Lower leg skin (tissue), 4 donors: ENCODE results near the gene WNT6. TPM values are rescaled to one million over a fixed set of nuclear protein-coding genes. Genes with fewer than 3 reads are reported as not detected.

Experiments
- DNase-seq, 2 donors: peaks; one replicate each; pipeline ENCODE4 v3.0.0-alpha.2; 2019; ENCODE audit warnings: low spot score in 2 of 2
- H3K4me3 ChIP-seq: fragments of 200-600 bp; sonication (generic); 2 replicates; pipeline ENCODE4 v1.5.1; 2017; ENCODE audit warnings: mild to moderate bottlenecking, low read depth; ENCODE audit not compliant: poor library complexity, severe bottlenecking
- CTCF ChIP-seq, 3 donors: fragments of 450-650 bp; IDR thresholded peaks; one replicate each; pipeline ENCODE4 v1.5.1; 2016; ENCODE audit warnings: antibody characterized with exemption in 3 of 3, mild to moderate bottlenecking in 3 of 3, moderate library complexity in 2 of 3
- POLR2A ChIP-seq, 2 donors: fragments of 450-650 bp; IDR thresholded peaks; one replicate each; pipeline ENCODE4 v1.6.1; 2016 to 2017; ENCODE audit warnings: antibody characterized with exemption in 2 of 2, mild to moderate bottlenecking in 1 of 2, moderate library complexity in 1 of 2
- WGBS, 2 donors: methylation state at CpG; one replicate each; pipeline ENCODE4 v1.1.5; 2018; 5-methylcytosine and 5-hydroxymethylcytosine counted together
- intact Hi-C: fragments of 100-400 bp; cut with DNase I; formaldehyde crosslinking; loops from one replicate; pipeline ENCODE4 v1.15.0; 2023; ENCODE audit warnings: low total_unique reads
- total RNA-seq, 4 donors: library from RNA; depleted of rRNA; stranded (reverse); fragments of >200 nt; gene quantifications; one replicate each; pipeline ENCODE4 v1.1.0, GENCODE V29; 2016

The WNT6 gene
- total RNA-seq, 4 donors from 2014 or later, result 1.3 to 5.5 (median 3.7) TPM

- H3K4me3 ChIP-seq, result no peak overlapping the region
- no peak for TF ChIP-seq POLR2A (IDR thresholded peaks at IDR 0.05)
- no peak for TF ChIP-seq CTCF (IDR thresholded peaks at IDR 0.05)
- DNase-seq, result no peak
- 43 to 46% methylated on average over 4 of the region's 4 CpGs for WGBS, 2 donors
- intact Hi-C loops, result no loop called here
These were observed 5.8 kb downstream of the WNT6 start for GRCh38 chr2:218865396-218865795.

- no peak for DNase-seq
- 37 to 53% methylated on average over 6 of the region's 6 CpGs for WGBS, 2 donors
These were observed 6.4 kb downstream of the WNT6 start for GRCh38 chr2:218865999-218866398.

GRCh38 chr2:218867900-218868299, 8.3 kb downstream of the WNT6 start:
- intact Hi-C loops, result no loop called here
- no peak overlapping the region for H3K4me3 ChIP-seq
- no peak for TF ChIP-seq POLR2A (IDR thresholded peaks at IDR 0.05)
- no peak for TF ChIP-seq CTCF (IDR thresholded peaks at IDR 0.05)
- WGBS, 2 donors, result 62 to 70% methylated on average over 6 of the region's 6 CpGs
- DNase-seq, result no peak

More at GRCh38 chr2:218865999-218866398, 6.4 kb downstream of the WNT6 start:
- no peak overlapping the region for H3K4me3 ChIP-seq
- TF ChIP-seq CTCF (IDR thresholded peaks at IDR 0.05) (no peak), POLR2A (IDR thresholded peaks at IDR 0.05) (no peak)
- intact Hi-C loops, result no loop called here

- no peak for DNase-seq
- WGBS, 2 donors, result 89 to 90% methylated on average over 9 of the region's 9 CpGs
- H3K4me3 ChIP-seq, result no peak overlapping the region
- no peak for TF ChIP-seq POLR2A (IDR thresholded peaks at IDR 0.05)
- no peak for TF ChIP-seq CTCF (IDR thresholded peaks at IDR 0.05)
- intact Hi-C loops, result no loop called here
These were observed 9.5 kb downstream of the WNT6 start for GRCh38 chr2:218869064-218869463.

- no peak for TF ChIP-seq POLR2A (IDR thresholded peaks at IDR 0.05)
- TF ChIP-seq CTCF (IDR thresholded peaks at IDR 0.05), result no peak
- WGBS, 2 donors, result 61 to 76% methylated on average over 6 to 9 of the region's 18 CpGs
- intact Hi-C loops, result no loop called here
- no peak overlapping the region for H3K4me3 ChIP-seq
- no peak for DNase-seq
These were observed 11.4 kb downstream of the WNT6 start for GRCh38 chr2:218870984-218871344.
